ENCODE data around the gene GREM1. TPM values are rescaled to one million over a fixed set of nuclear protein-coding genes. Genes with fewer than 3 reads are reported as not detected.
A peak's percentile ranks its signal among the peaks of the same experiment; 100 is the strongest.

GREM1 gene
- total and polyA plus RNA-seq, 2 of the 8 experiments (the other 6 are each of a cell fraction or from before 2014, with no cell fraction given) = 0.12 to 1.1 TPM

DNA sequence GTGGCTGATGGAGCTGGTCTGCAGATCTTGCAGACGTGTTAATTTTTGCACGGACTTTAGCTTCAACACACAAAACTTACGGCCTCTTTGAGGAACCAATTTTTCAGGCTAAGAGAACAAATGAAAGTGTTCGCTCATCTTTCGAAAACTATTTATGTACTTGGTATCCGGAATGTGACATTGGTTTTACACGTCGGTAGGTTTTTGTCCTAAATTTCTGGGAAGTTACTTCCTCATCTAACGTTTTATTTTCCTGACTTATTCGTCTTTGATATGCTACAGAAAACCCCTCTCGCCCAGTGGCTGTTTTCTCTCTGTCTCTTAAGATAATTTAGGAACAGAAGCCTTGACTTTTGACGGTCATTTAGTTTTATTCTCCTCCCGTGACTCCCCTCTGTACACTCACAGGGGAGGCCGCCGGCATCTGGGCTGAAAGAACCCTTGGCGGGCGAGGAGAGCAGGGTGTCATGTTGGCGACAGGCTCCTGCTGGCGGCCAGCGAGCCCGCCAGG lies 834 bp upstream of the GREM1 start (continued):
- TF ChIP-seq TAF1 (IDR thresholded peaks at IDR 0.05; ENCODE audit: low read depth, low read length) = no peak
- peak; percentile 23 for TF ChIP-seq RNF2 (IDR thresholded peaks at IDR 0.05; ENCODE audit: borderline replicate concordance, low read depth, low read length, missing control alignments, poor library complexity, severe bottlenecking)
- peak; percentile 23 for TF ChIP-seq EZH2 (IDR thresholded peaks at IDR 0.05; ENCODE audit: low read depth, low read length, severe bottlenecking)
- no peak for TF ChIP-seq BACH1 (IDR thresholded peaks at IDR 0.05; ENCODE audit: low read length)
- TF ChIP-seq, protein P1, sequence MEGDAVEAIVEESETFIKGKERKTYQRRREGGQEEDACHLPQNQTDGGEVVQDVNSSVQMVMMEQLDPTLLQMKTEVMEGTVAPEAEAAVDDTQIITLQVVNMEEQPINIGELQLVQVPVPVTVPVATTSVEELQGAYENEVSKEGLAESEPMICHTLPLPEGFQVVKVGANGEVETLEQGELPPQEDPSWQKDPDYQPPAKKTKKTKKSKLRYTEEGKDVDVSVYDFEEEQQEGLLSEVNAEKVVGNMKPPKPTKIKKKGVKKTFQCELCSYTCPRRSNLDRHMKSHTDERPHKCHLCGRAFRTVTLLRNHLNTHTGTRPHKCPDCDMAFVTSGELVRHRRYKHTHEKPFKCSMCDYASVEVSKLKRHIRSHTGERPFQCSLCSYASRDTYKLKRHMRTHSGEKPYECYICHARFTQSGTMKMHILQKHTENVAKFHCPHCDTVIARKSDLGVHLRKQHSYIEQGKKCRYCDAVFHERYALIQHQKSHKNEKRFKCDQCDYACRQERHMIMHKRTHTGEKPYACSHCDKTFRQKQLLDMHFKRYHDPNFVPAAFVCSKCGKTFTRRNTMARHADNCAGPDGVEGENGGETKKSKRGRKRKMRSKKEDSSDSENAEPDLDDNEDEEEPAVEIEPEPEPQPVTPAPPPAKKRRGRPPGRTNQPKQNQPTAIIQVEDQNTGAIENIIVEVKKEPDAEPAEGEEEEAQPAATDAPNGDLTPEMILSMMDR (IDR thresholded peaks at IDR 0.05; ENCODE audit: control extremely low read depth in 1 of 3, insufficient read depth in 1 of 3, low read depth in 1 of 3, low read length in 3 of 3) = no peak
- TF ChIP-seq RBBP5 (IDR thresholded peaks at IDR 0.05; ENCODE audit: borderline replicate concordance, low read depth, low read length) = no peak
- no peak for TF ChIP-seq YY1 (IDR thresholded peaks at IDR 0.05; ENCODE audit: low read depth, low read length)
- TF ChIP-seq ZNF274 (IDR thresholded peaks at IDR 0.05; ENCODE audit: borderline replicate concordance, extremely low read depth, low read length) = no peak
- peak; percentile 61 for TF ChIP-seq SUZ12 (IDR thresholded peaks at IDR 0.05; ENCODE audit: low read length)
- TF ChIP-seq KDM4A (IDR thresholded peaks at IDR 0.05; ENCODE audit: low read depth, low read length, severe bottlenecking) = no peak

Data from H1 (cell line).